Inflammatory macrophage treated with lipopolysaccharide for 1 hour (primary cell): ENCODE measurements around the gene USP11.

Experiments
- DNase-seq, 2 donors: peaks; one replicate each; pipeline ENCODE4 v3.0.0-alpha.2; 2020 to 2022

USP11 gene

DNA sequence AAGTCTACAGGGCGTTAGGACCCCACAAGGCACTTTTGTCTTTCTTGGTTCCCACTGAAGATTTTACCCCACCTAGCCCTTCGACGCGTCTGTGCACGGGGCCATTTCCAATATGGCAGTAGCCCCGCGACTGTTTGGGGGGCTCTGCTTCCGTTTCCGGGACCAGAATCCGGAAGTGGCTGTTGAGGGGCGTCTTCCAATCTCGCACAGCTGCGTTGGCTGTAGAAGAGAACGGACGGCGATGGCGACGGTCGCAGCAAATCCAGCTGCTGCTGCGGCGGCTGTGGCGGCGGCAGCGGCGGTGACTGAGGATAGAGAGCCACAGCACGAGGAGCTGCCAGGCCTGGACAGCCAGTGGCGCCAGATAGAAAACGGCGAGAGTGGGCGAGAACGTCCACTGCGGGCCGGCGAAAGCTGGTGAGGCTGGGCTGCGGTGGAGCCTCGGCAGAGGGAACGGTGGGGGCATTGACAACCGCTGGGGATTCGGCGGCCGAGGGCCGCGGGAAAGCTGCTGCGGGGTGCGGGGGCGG is at the start of gene USP11:
TSS of gene USP11 (plus strand) at position 207 of the 530 bp plus-strand sequence. CDS start at position 242, 35 bp downstream.
- DNase-seq: peak; percentile 22 to 24

- DNase-seq: no peak
Observed at GRCh38 chrX:47184486-47184885, 48.3 kb upstream of the USP11 start.

DNA sequence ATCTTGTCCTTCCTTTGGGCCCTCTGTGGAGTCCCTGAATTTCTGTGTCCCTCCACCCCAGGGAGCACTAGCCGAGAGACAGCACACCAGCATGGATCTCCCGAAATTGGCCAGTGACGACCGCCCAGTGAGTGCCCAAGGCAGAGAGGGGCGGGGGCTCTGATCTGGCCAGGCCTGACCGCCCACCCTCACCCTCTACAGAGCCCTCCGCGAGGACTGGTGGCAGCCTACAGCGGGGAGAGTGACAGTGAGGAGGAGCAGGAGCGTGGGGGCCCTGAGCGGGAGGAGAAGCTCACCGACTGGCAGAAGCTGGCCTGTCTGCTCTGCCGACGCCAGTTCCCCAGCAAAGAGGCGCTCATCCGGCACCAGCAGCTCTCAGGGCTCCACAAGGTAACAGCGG is 47.6 kb upstream of the USP11 start:
- DNase-seq: no peak

- DNase-seq: no peak
Observed at GRCh38 chrX:47186096-47186740, 46.6 kb upstream of the USP11 start.

GRCh38 chrX:47187106-47187677 is 45.6 kb upstream of the USP11 start:
- DNase-seq: no peak

DNA sequence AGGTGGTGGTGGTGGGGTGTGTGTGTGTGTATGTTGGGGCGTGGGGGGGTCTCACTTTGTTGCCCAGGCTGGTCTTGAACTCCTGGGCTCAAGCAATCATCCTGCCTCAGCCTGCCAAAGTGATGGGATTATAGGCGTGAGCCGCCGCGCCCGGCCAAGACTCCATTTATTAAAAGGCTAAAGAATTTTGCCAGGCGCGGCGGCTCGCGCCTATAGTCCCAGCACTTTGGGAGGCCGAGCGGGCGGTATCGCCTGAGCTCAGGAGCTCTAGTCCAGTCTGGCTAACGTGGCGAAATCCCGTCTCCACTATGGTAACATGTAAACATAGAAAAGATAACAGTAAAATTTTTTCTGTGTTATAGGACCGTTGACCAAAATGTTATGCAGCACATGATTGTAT is 42.9 kb upstream of the USP11 start:
- no peak for DNase-seq

GRCh38 chrX:47190445-47191269 is 42.2 kb upstream of the USP11 start:
- DNase-seq: peak; percentile 61 to 69

GRCh38 chrX:47191331-47191730 is 41.5 kb upstream of the USP11 start:
- DNase-seq: no peak

GRCh38 chrX:47191806-47192401 is 40.9 kb upstream of the USP11 start:
- no peak for DNase-seq

GRCh38 chrX:47193475-47194193 is 39.2 kb upstream of the USP11 start, which contains the start of gene UBA1:
Gene UBA1 (plus strand): TSS chrX:47193829. CDS start chrX:47198803, 4,974 bp downstream.
- DNase-seq: peak; percentile 88 to 97

- DNase-seq: no peak
Observed at GRCh38 chrX:47194194-47194787, 38.5 kb upstream of the USP11 start.

DNA sequence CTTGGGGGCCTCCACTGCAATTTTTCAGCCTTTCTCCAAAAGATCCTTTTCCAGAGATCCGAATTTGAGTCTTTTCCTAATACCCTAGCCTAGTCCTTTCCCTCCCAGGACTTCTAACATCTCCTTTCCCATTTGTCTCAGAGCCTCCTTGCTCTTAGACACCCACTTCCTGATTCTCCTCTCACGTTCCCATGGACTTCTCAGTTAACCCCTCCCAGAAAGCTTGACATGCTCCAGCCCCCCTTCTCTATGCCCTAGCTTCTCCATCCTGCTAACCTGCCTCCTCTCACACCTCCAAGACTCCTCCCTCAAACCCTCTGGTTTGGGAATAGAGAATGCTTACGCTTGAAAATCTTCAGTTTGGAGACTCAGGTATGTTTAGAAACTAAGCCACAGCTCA is 36.7 kb upstream of the USP11 start:
- no peak for DNase-seq

DNA sequence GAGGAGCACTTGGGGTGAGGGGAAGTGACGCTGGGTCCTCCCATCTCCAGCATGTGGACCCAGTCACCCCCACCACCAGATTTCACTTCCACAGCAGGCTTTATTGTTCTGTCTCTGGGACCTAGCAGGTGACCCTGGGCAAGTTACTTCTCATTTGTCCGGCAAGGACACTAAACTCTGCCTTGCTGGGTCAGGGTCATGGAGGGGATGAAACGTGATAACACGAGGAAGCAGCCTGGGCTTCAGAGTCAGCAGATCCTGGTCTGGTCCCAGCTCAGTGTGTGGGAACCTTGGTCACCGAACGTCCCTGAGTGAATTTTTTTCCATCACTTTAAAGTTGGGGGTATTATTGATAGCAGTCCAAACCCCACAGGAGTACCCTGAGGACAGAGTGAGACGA is 35.3 kb upstream of the USP11 start:
- no peak for DNase-seq

GRCh38 chrX:47198026-47198686 is 34.7 kb upstream of the USP11 start:
- DNase-seq: no peak

- no peak for DNase-seq
Observed at GRCh38 chrX:47198687-47199080, 34.1 kb upstream of the USP11 start.

GRCh38 chrX:47199286-47199685 is 33.5 kb upstream of the USP11 start:
- no peak for DNase-seq

GRCh38 chrX:47200385-47201150 is 32.2 kb upstream of the USP11 start:
- no peak for DNase-seq

- DNase-seq: no peak
Observed at GRCh38 chrX:47201345-47201944, 31.4 kb upstream of the USP11 start.

DNA sequence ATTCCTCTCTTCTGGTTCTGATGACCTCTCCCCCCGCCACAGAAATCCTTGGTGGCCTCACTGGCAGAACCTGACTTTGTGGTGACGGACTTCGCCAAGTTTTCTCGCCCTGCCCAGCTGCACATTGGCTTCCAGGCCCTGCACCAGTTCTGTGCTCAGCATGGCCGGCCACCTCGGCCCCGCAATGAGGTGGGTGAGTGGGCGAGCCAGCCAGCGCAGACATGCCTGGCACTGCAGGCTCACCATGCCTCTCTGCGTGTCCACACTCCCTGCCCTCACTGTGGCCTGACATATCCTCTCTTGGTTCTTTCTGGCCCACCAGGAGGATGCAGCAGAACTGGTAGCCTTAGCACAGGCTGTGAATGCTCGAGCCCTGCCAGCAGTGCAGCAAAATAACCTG is 30.5 kb upstream of the USP11 start:
- no peak for DNase-seq

DNA sequence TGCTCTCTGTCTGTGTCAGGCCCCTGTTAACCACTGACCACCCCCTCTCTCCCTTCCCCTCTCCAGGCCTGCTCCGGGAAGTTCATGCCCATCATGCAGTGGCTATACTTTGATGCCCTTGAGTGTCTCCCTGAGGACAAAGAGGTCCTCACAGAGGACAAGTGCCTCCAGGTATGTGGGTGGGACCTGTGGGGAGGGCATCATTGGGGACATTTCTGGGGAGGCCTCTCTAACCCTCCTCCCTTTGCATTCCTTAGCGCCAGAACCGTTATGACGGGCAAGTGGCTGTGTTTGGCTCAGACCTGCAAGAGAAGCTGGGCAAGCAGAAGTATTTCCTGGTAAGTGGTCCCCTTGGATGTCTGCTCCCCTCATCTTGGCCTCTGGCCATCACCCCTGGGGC is 29.9 kb upstream of the USP11 start:
- DNase-seq: no peak
